Renal cortex interstitium (tissue), 11 donors: ENCODE results near the gene RPH3AL. TPM values are rescaled to one million over a fixed set of nuclear protein-coding genes. Genes with fewer than 3 reads are reported as not detected.
A peak's percentile ranks its signal among the peaks of the same experiment; 100 is the strongest.
"Not testable (repeated sequence)": the region's sequence is repeated elsewhere in the genome, so short reads cannot be mapped to it uniquely, and the experiment has no call there.

Experiments
- DNase-seq, 11 donors: peaks; one replicate each; pipeline ENCODE4 v3.0.0-alpha.2; 2013; ENCODE audit warnings: low read depth in 9 of 11, low spot score in 4 of 11; ENCODE audit errors: extremely low read depth in 1 of 11
- polyA plus RNA-seq, 3 donors: library from polyadenylated mRNA; unstranded; fragments of 120-200 nt; gene quantifications; one replicate each; pipeline ENCODE4 v1.2.1, GENCODE V29; 2013; ENCODE audit not compliant: insufficient read length in 3 of 3

The RPH3AL gene
- polyA plus RNA-seq, 3 donors = 12.7 to 31.3 (median 17.6) TPM

GRCh38 chr17:181245-182049 lies 171.2 kb downstream of the RPH3AL start, which contains the start of gene DOC2B:
DOC2B (minus strand) TSS chr17:181650; CDS start chr17:181479, 171 bp downstream.
- DNase-seq = peak in 1 of 11 donors; percentile 55

GRCh38 chr17:180381-181244 lies 172.0 kb downstream of the RPH3AL start:
- no peak for DNase-seq

- no peak for DNase-seq
These were observed 172.7 kb downstream of the RPH3AL start for GRCh38 chr17:179781-180380.

GRCh38 chr17:179066-179432 lies 173.6 kb downstream of the RPH3AL start:
- DNase-seq = no peak

GRCh38 chr17:178292-179065 lies 174.1 kb downstream of the RPH3AL start:
- DNase-seq = no peak

- DNase-seq = no peak
These were observed 174.8 kb downstream of the RPH3AL start for GRCh38 chr17:177762-178161.

GRCh38 chr17:177155-177554 lies 175.5 kb downstream of the RPH3AL start:
- DNase-seq = no peak

- DNase-seq = no peak
These were observed 179.3 kb downstream of the RPH3AL start for GRCh38 chr17:173166-173911.

- DNase-seq = no peak
These were observed 180.2 kb downstream of the RPH3AL start for GRCh38 chr17:172401-172800.

- DNase-seq = no peak
These were observed 180.7 kb downstream of the RPH3AL start for GRCh38 chr17:171871-172270.

- no peak for DNase-seq
These were observed 182.4 kb downstream of the RPH3AL start for GRCh38 chr17:170130-170670.

- DNase-seq = not testable (repeated sequence)
These were observed 184.0 kb downstream of the RPH3AL start for GRCh38 chr17:168614-169013.

- DNase-seq = no peak
These were observed 186.7 kb downstream of the RPH3AL start for GRCh38 chr17:165939-166338.

- peak in 5 of 11 donors; percentile 59 to 70 (median 62) for DNase-seq
These were observed 188.0 kb downstream of the RPH3AL start for GRCh38 chr17:164303-165235.

- no peak for DNase-seq
These were observed 189.0 kb downstream of the RPH3AL start for GRCh38 chr17:163514-164098.

- DNase-seq = no peak
These were observed 189.9 kb downstream of the RPH3AL start for GRCh38 chr17:162689-163088.
